GM12891 (cell line): ENCODE measurements around the gene CABLES1.
A peak's percentile ranks its signal among the peaks of the same experiment; 100 is the strongest.

Source experiments
- DNase-seq: peaks from one replicate; pipeline ENCODE4 v3.0.0; 2011; ENCODE audit warnings: low spot score; ENCODE audit not compliant: insufficient read length
- FAIRE-seq: peaks from 2 replicates; lab custom pipeline; 2011; peaks lifted over from hg19 to GRCh38; lab: Jason Lieb, UNC
- PAX5 ChIP-seq: IDR thresholded peaks from 2 replicates; pipeline ENCODE4 v1.6.1; 2011; ENCODE audit warnings: low read length, moderate library complexity, mild to moderate bottlenecking; ENCODE audit not compliant: insufficient read depth, severe bottlenecking
- POLR2A ChIP-seq: IDR thresholded peaks from 2 replicates; pipeline ENCODE4 v1.6.1; 2011; ENCODE audit warnings: low read depth, low read length, control low read depth
- POLR2AphosphoS5 ChIP-seq: IDR thresholded peaks from 2 replicates; pipeline ENCODE4 v1.6.1; 2011; ENCODE audit warnings: low read depth, low read length, control low read depth
- POU2F2 ChIP-seq: IDR thresholded peaks from 2 replicates; pipeline ENCODE4 v1.6.1; 2011; ENCODE audit warnings: low read depth, mild to moderate bottlenecking, control low read depth, low read length, moderate library complexity
- SPI1 ChIP-seq: IDR thresholded peaks from 2 replicates; pipeline ENCODE4 v1.6.1; 2011; ENCODE audit warnings: low read depth, low read length, control low read depth
- TAF1 ChIP-seq: IDR thresholded peaks from 2 replicates; pipeline ENCODE4 v1.6.1; 2011; ENCODE audit warnings: low read depth, low read length, control low read depth

The CABLES1 gene

GRCh38 chr18:23131693-23132319 lies 3.5 kb upstream of the CABLES1 start:
- DNase-seq (peak; percentile 56), FAIRE-seq (peak; percentile 82)
- TF ChIP-seq POLR2A (no peak), TAF1 (no peak), POU2F2 (no peak), SPI1 (no peak), PAX5 (no peak), POLR2AphosphoS5 (no peak)

- TF ChIP-seq TAF1 (peak; percentile 65), POU2F2 (0 out of 2 replicates have a peak, but pooled peaks have one; percentile 12), SPI1 (peak; percentile 27; the same call in 1 of the 2 replicates), POLR2A (peak; percentile 84), PAX5 (no peak), POLR2AphosphoS5 (peak; percentile 82)
- DNase-seq (peak; percentile 77), FAIRE-seq (peak; percentile 62)
Measured at GRCh38 chr18:23133860-23134779, 1.2 kb upstream of the CABLES1 start.

GRCh38 chr18:23135550-23136325 lies 453 bp downstream of the CABLES1 start:
- DNase-seq (peak; percentile 53), FAIRE-seq (no peak)

GRCh38 chr18:23136326-23137096 lies 1.2 kb downstream of the CABLES1 start:
- FAIRE-seq (no peak), DNase-seq (peak; percentile 56)
- TF ChIP-seq POLR2A (no peak), POU2F2 (no peak), PAX5 (no peak), SPI1 (no peak), POLR2AphosphoS5 (0 out of 2 replicates have a peak, but pooled peaks have one; percentile 14), TAF1 (peak; percentile 36; the same call in 1 of the 2 replicates)

More at GRCh38 chr18:23135550-23136325, 453 bp downstream of the CABLES1 start:
- TF ChIP-seq PAX5, result no peak
- no peak for TF ChIP-seq SPI1
- no peak for TF ChIP-seq POU2F2
- no peak for TF ChIP-seq POLR2AphosphoS5
- no peak for TF ChIP-seq TAF1
- no peak for TF ChIP-seq POLR2A

- FAIRE-seq (peak; percentile 28), DNase-seq (no peak)
Measured at GRCh38 chr18:23137097-23137635, 1.9 kb downstream of the CABLES1 start.

GRCh38 chr18:23137788-23138216 lies 2.5 kb downstream of the CABLES1 start:
- FAIRE-seq (peak; percentile 66), DNase-seq (no peak)
- TF ChIP-seq POLR2AphosphoS5 (no peak), TAF1 (no peak), SPI1 (no peak), PAX5 (no peak), POU2F2 (no peak), POLR2A (no peak)

More at GRCh38 chr18:23137097-23137635, 1.9 kb downstream of the CABLES1 start:
- TF ChIP-seq POLR2A (no peak), POU2F2 (no peak), SPI1 (no peak), PAX5 (no peak), TAF1 (no peak), POLR2AphosphoS5 (no peak)

- DNase-seq, result no peak
- FAIRE-seq, result peak; percentile 5
- TF ChIP-seq POU2F2, result no peak
- TF ChIP-seq POLR2A, result no peak
- no peak for TF ChIP-seq PAX5
- no peak for TF ChIP-seq TAF1
- no peak for TF ChIP-seq POLR2AphosphoS5
- no peak for TF ChIP-seq SPI1
Measured at GRCh38 chr18:23138471-23138870, 3.2 kb downstream of the CABLES1 start.

GRCh38 chr18:23141104-23141999 lies 6.1 kb downstream of the CABLES1 start:
- TF ChIP-seq POLR2AphosphoS5 (no peak), SPI1 (no peak), PAX5 (no peak), POLR2A (no peak), TAF1 (no peak)
- DNase-seq (no peak), FAIRE-seq (no peak)
